Neural progenitor cell (in vitro differentiated cells): ENCODE measurements around the gene PPP6R1.

Source experiments
- CTCF ChIP-seq: fragments of 200-600 bp; sonication (generic); IDR thresholded peaks from 2 replicates; pipeline ENCODE4 v1.5.1; 2017; ENCODE audit warnings: antibody characterized with exemption, mild to moderate bottlenecking
- EZH2 ChIP-seq: fragments of 200-600 bp; sonication (generic); IDR thresholded peaks from 2 replicates; pipeline ENCODE4 v1.6.1; 2017; ENCODE audit warnings: antibody characterized with exemption, mild to moderate bottlenecking, moderate library complexity

GRCh38 chr19:55245236-55245904 is 13.4 kb downstream of the PPP6R1 start:
- TF ChIP-seq CTCF (no peak), EZH2 (no peak)
